Measurements from ENCODE around the gene NGF. TPM values are rescaled to one million over a fixed set of nuclear protein-coding genes. Genes with fewer than 3 reads are reported as not detected.

Gene NGF
- total and polyA plus RNA-seq, 2 of the 4 experiments (the other 2 are of a cell fraction) = 12.5 to 21.7 TPM

DNA sequence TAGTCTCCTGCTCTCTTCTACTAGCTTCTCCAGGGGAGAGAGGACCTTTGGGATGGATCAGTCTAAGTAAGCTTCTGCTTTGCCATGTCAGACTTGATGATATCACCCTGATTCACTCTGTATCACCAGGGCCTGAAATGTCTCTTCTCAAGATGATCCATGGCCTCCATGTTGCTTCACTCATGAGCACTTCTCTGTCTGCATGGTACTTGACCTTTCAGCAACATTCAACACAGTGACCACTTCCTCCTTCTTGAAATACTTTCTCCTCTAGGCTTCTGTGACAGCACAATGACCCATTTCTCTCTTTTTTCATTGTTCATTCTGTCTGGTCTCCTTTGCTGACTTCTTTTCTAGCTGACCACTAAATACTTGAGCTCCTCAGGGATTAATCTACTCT is 35.3 kb upstream of the NGF start:
- H2AFZ ChIP-seq (replicated peaks; ENCODE audit: low read length, poor library complexity) = peak overlapping the region; percentile 11
- H3K4me2 ChIP-seq (ENCODE audit: low read depth, low read length) = no peak overlapping the region

More for the DNA sequence above, 35.3 kb upstream of the NGF start:
- H4K20me1 ChIP-seq (ENCODE audit: insufficient read depth, low read length) = no peaks in the 10 kb centered on the region
- 0 out of 2 replicates have a peak overlapping the region, but pooled peaks have one; percentile 27 for H2BK20ac ChIP-seq (ENCODE audit: low read depth, low read length)
- no peak overlapping the region for H2AK5ac ChIP-seq (ENCODE audit: low read depth, low read length)
- no TSS peak for BruUV-seq (replicated peaks)
- no peak overlapping the region for H3K27ac ChIP-seq (ENCODE audit: insufficient read depth, low read length)
- H2AK9ac ChIP-seq (replicated peaks; ENCODE audit: low read depth, low read length, poor library complexity) = no peak overlapping the region
- H3K9me3 ChIP-seq (ENCODE audit: control insufficient read depth, insufficient read depth, low read length) = no peaks in the 10 kb centered on the region
- H3K4me1 ChIP-seq (ENCODE audit: control insufficient read depth, insufficient read depth, low read length) = peaks cover 5% of the 10 kb centered on the region
- ChIA-PET POLR2A (ENCODE audit: unreplicated experiment) (no interaction called here), CTCF (no interaction called here)
- no peak overlapping the region; the same call in 1 of the 2 replicates for H3K4ac ChIP-seq (ENCODE audit: low read depth, low read length)
- no peak overlapping the region for H3K9ac ChIP-seq (ENCODE audit: low read depth, low read length)
- no peaks in the 10 kb centered on the region for H3K27me3 ChIP-seq (ENCODE audit: control insufficient read depth, insufficient read depth, low read length)
- peak; percentile 95 for DNase-seq
- H3K14ac ChIP-seq (replicated peaks; ENCODE audit: low read depth, low read length) = no peak overlapping the region
- H3K18ac ChIP-seq (ENCODE audit: low read depth, low read length) = no peak overlapping the region
- H4K8ac ChIP-seq (ENCODE audit: low read depth in 2 of 2, low read length in 2 of 2) = no peak overlapping the region
- H2BK5ac ChIP-seq (ENCODE audit: low read depth, low read length, poor library complexity, severe bottlenecking) = peak overlapping the region; percentile 61
- no peak overlapping the region for H3K23ac ChIP-seq (ENCODE audit: low read depth, low read length)
- no peak overlapping the region for H3K4me3 ChIP-seq (ENCODE audit: insufficient read depth, low read depth, low read length)
- dilution Hi-C loops (cut with HindIII; ENCODE audit: low sequenced_read_pairs, unreplicated experiment) (no loop called here), in situ Hi-C loops (cut with MboI; ENCODE audit: low sequenced_read_pairs) (no loop called here), intact Hi-C loops (cut with micrococcal nuclease) (no loop called here)
- H3K79me1 ChIP-seq (ENCODE audit: low read depth in 1 of 2, low read length in 2 of 2) = no peaks in the 10 kb centered on the region
- no peaks in the 10 kb centered on the region for H3K36me3 ChIP-seq (ENCODE audit: control insufficient read depth, insufficient read depth, low read length)
- no peak overlapping the region for H4K91ac ChIP-seq (ENCODE audit: insufficient read depth, low read depth, low read length)
- TF ChIP-seq, protein P1, sequence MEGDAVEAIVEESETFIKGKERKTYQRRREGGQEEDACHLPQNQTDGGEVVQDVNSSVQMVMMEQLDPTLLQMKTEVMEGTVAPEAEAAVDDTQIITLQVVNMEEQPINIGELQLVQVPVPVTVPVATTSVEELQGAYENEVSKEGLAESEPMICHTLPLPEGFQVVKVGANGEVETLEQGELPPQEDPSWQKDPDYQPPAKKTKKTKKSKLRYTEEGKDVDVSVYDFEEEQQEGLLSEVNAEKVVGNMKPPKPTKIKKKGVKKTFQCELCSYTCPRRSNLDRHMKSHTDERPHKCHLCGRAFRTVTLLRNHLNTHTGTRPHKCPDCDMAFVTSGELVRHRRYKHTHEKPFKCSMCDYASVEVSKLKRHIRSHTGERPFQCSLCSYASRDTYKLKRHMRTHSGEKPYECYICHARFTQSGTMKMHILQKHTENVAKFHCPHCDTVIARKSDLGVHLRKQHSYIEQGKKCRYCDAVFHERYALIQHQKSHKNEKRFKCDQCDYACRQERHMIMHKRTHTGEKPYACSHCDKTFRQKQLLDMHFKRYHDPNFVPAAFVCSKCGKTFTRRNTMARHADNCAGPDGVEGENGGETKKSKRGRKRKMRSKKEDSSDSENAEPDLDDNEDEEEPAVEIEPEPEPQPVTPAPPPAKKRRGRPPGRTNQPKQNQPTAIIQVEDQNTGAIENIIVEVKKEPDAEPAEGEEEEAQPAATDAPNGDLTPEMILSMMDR (conservative IDR thresholded peaks at IDR 0.05; ENCODE audit: low read depth, low read length) = no peak
- 0 out of 2 replicates have a peak, but pooled peaks have one; percentile 30 for TF ChIP-seq BHLHE40 (IDR thresholded peaks at IDR 0.05; ENCODE audit: low read depth, low read length)
- TF ChIP-seq CEBPB (IDR thresholded peaks at IDR 0.05; ENCODE audit: low read depth, low read length) = peak; percentile 97
- TF ChIP-seq RFX5 (IDR thresholded peaks at IDR 0.05; ENCODE audit: low read depth, low read length) = no peak
- peak; percentile 1; the same call in 1 of the 2 replicates for TF ChIP-seq SMC3 (IDR thresholded peaks at IDR 0.05; ENCODE audit: low read depth, low read length)
- no peak for TF ChIP-seq MAZ (IDR thresholded peaks at IDR 0.05; ENCODE audit: borderline replicate concordance, low read depth, low read length)
- TF ChIP-seq FOS (IDR thresholded peaks at IDR 0.05; ENCODE audit: low read depth, low read length) = peak; percentile 63
- TF ChIP-seq MAFK (IDR thresholded peaks at IDR 0.05; ENCODE audit: low read depth, low read length) = peak; percentile 52; the same call in 1 of the 2 replicates
- no peak for TF ChIP-seq MXI1 (IDR thresholded peaks at IDR 0.05; ENCODE audit: borderline replicate concordance, low read depth, low read length)
- TF ChIP-seq POLR2A (IDR thresholded peaks at IDR 0.05; ENCODE audit: low read depth, low read length) = no peak
- TF ChIP-seq, protein P2, sequence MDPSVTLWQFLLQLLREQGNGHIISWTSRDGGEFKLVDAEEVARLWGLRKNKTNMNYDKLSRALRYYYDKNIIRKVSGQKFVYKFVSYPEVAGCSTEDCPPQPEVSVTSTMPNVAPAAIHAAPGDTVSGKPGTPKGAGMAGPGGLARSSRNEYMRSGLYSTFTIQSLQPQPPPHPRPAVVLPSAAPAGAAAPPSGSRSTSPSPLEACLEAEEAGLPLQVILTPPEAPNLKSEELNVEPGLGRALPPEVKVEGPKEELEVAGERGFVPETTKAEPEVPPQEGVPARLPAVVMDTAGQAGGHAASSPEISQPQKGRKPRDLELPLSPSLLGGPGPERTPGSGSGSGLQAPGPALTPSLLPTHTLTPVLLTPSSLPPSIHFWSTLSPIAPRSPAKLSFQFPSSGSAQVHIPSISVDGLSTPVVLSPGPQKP (IDR thresholded peaks at IDR 0.05; ENCODE audit: borderline replicate concordance, low read depth, low read length) = no peak
- TF ChIP-seq RAD21 (IDR thresholded peaks at IDR 0.05; ENCODE audit: low read length) = 0 out of 2 replicates have a peak, but pooled peaks have one; percentile 3
- TF ChIP-seq NFE2L2 (IDR thresholded peaks at IDR 0.05; ENCODE audit: low read depth, low read length) = peak; percentile 59
- TF ChIP-seq, protein P3, sequence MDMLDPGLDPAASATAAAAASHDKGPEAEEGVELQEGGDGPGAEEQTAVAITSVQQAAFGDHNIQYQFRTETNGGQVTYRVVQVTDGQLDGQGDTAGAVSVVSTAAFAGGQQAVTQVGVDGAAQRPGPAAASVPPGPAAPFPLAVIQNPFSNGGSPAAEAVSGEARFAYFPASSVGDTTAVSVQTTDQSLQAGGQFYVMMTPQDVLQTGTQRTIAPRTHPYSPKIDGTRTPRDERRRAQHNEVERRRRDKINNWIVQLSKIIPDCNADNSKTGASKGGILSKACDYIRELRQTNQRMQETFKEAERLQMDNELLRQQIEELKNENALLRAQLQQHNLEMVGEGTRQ (IDR thresholded peaks at IDR 0.05; ENCODE audit: low read depth, low read length) = no peak
- no peak for TF ChIP-seq CHD1 (IDR thresholded peaks at IDR 0.05; ENCODE audit: low read depth, low read length)
- TF ChIP-seq RCOR1 (IDR thresholded peaks at IDR 0.05; ENCODE audit: insufficient replicate concordance, low read length) = peak; percentile 57
- H2BK120ac ChIP-seq (ENCODE audit: low read depth, low read length) = no peak overlapping the region; the same call in 1 of the 2 replicates
- ATAC-seq (ENCODE audit: low read depth) = peak; percentile 81
- H2BK15ac ChIP-seq (ENCODE audit: low read depth, low read length) = no peak overlapping the region
- peaks cover 9% of the 10 kb centered on the region for H3K9me1 ChIP-seq (ENCODE audit: insufficient read depth, low read length)
- no peak overlapping the region for H4K5ac ChIP-seq (ENCODE audit: low read depth, low read length)
- H3K56ac ChIP-seq (ENCODE audit: extremely low read depth, insufficient read depth, low read length) = no peak overlapping the region

Measured in IMR-90 (cell line).